ENCODE measurements around the gene GRK5. TPM values are rescaled to one million over a fixed set of nuclear protein-coding genes. Genes with fewer than 3 reads are reported as not detected.

GRK5 gene
- total RNA-seq, 1 donor from 2014 or later, result 54.1 TPM

GRCh38 chr10:119503821-119504220 lies 296.4 kb downstream of the GRK5 start:
- intact Hi-C loops (cut with DNase I), result no loop called here
- ATAC-seq, result no peak
- DNase-seq (ENCODE audit: low spot score), result no peak

GRCh38 chr10:119504651-119505050 lies 297.3 kb downstream of the GRK5 start:
- DNase-seq (ENCODE audit: low spot score), result no peak
- intact Hi-C loops (cut with DNase I), result no loop called here
- no peak for ATAC-seq

- DNase-seq (ENCODE audit: low spot score), result no peak
- peak; percentile 78 for ATAC-seq
- intact Hi-C loops (cut with DNase I), result no loop called here
Measured at GRCh38 chr10:119505131-119505551, 297.8 kb downstream of the GRK5 start.

Small RNA genes lying within 50 kb of the gene (microRNA-seq; reads per million reads assigned to microRNA genes)
- gene MIR4681, result not detected

Other genes with a start within 250 kb of the GRK5 start
- 3.5 TPM for gene NANOS1, start 177.9 kb upstream of the GRK5 start, total RNA-seq
- gene EIF3A, start 126.8 kb upstream of the GRK5 start, total RNA-seq, result 96.5 TPM
- 32.1 TPM for gene DENND10, start 103.5 kb upstream of the GRK5 start, total RNA-seq
- 13.5 TPM for gene SFXN4, start 41.9 kb upstream of the GRK5 start, total RNA-seq
- gene PRDX3, start 28.8 kb upstream of the GRK5 start, total RNA-seq, result 62.3 TPM

Measured in sciatic nerve (tissue), 2 donors.